LNCaP clone FGC (cell line): ENCODE results near the gene ANKRD40.

Experiments used
- DNase-seq: peaks from one replicate; pipeline ENCODE4 v3.0.0-alpha.2; 2011; ENCODE audit warnings: low read depth
- H3K4me3 ChIP-seq: 2 replicates; pipeline ENCODE4 v1.5.1; 2011; ENCODE audit warnings: mild to moderate bottlenecking, low read depth, low read length, control low read depth
- CTCF ChIP-seq: IDR thresholded peaks from 2 replicates; pipeline ENCODE4 v1.5.1; 2012; ENCODE audit warnings: mild to moderate bottlenecking; ENCODE audit not compliant: control insufficient read depth, insufficient read depth; ENCODE audit errors: extremely low read depth

Gene ANKRD40

GRCh38 chr17:50696365-50696879 is 11.3 kb downstream of the ANKRD40 start:
- no peak overlapping the region for H3K4me3 ChIP-seq
- TF ChIP-seq CTCF, result no peak
- no peak for DNase-seq

- DNase-seq, result no peak
- no peak for TF ChIP-seq CTCF
- peak overlapping the region; percentile 6; the same call in 1 of the 2 replicates for H3K4me3 ChIP-seq
These were observed 14.6 kb downstream of the ANKRD40 start for GRCh38 chr17:50693036-50693682.

- H3K4me3 ChIP-seq, result peak overlapping the region; percentile 6; the same call in 1 of the 2 replicates
- no peak for TF ChIP-seq CTCF
- DNase-seq, result no peak
These were observed 15.2 kb downstream of the ANKRD40 start for GRCh38 chr17:50692448-50693035.

- DNase-seq, result peak; percentile 64
- H3K4me3 ChIP-seq, result no peak overlapping the region
These were observed 15.9 kb downstream of the ANKRD40 start for GRCh38 chr17:50691550-50692447.

GRCh38 chr17:50690887-50691549 is 16.7 kb downstream of the ANKRD40 start:
- H3K4me3 ChIP-seq, result no peak overlapping the region
- no peak for DNase-seq
- no peak for TF ChIP-seq CTCF

More at GRCh38 chr17:50691550-50692447, 15.9 kb downstream of the ANKRD40 start:
- no peak for TF ChIP-seq CTCF
